Tibial nerve (tissue), 4 donors: ENCODE results near the gene SH3BP2. TPM values are rescaled to one million over a fixed set of nuclear protein-coding genes. Genes with fewer than 3 reads are reported as not detected.

Experiments
- DNase-seq, 2 donors: peaks; one replicate each; pipeline ENCODE4 v3.0.0-alpha.2; 2019; ENCODE audit warnings: low spot score in 2 of 2
- H3K27ac ChIP-seq, 4 donors: fragments of 200-600 bp; sonication (generic) in 3 of 4; one replicate each; pipeline ENCODE4 v1.5.1; 2017 to 2019; ENCODE audit warnings: mild to moderate bottlenecking in 1 of 4
- H3K27me3 ChIP-seq, 2 donors: fragments of 200-600 bp; sonication (generic) in 1 of 2; one replicate each; pipeline versions ENCODE4 v1.5.1 to v1.6.0; 2017 to 2019
- H3K36me3 ChIP-seq, 3 donors: fragments of 200-600 bp; sonication (generic); one replicate each; pipeline ENCODE4 v1.5.1; 2018 to 2019
- H3K4me1 ChIP-seq, 4 donors: fragments of 200-600 bp; sonication (generic) in 3 of 4; one replicate each; pipeline ENCODE4 v1.5.1; 2017 to 2019
- H3K4me3 ChIP-seq, 4 donors: fragments of 200-600 bp; sonication (generic) in 3 of 4; one replicate each; pipeline ENCODE4 v1.5.1; 2017 to 2019; ENCODE audit warnings: mild to moderate bottlenecking in 1 of 4, moderate library complexity in 1 of 4
- H3K9me3 ChIP-seq, 4 donors: fragments of 200-600 bp; sonication (generic) in 3 of 4; one replicate each; pipeline ENCODE4 v1.5.1; 2017 to 2019
- CTCF ChIP-seq, 5 experiments: fragments of 200-600 bp in 3 of 5; fragments of 450-650 bp in 2 of 5; sonication (generic) in 3 of 5; IDR thresholded peaks; one replicate each; pipeline ENCODE4 v1.5.1; 2016 to 2019; ENCODE audit warnings: antibody characterized with exemption in 5 of 5, mild to moderate bottlenecking in 3 of 5, moderate library complexity in 2 of 5
- EP300 ChIP-seq, 2 donors: sonication (generic); formaldehyde crosslinking; IDR thresholded peaks; one replicate each; pipeline ENCODE4 v1.6.1; 2017; ENCODE audit warnings: antibody characterized with exemption in 2 of 2, mild to moderate bottlenecking in 1 of 2
- POLR2A ChIP-seq, 2 donors: fragments of 450-650 bp; IDR thresholded peaks; one replicate each; pipeline ENCODE4 v1.6.1; 2017; ENCODE audit warnings: antibody characterized with exemption in 2 of 2, mild to moderate bottlenecking in 2 of 2, moderate library complexity in 2 of 2
- WGBS, 2 donors: methylation state at CpG; one replicate each; pipeline ENCODE4 v1.1.5; 2018; 5-methylcytosine and 5-hydroxymethylcytosine counted together
- total RNA-seq, 4 donors: library from RNA; depleted of rRNA; stranded (reverse); fragments of >200 nt; gene quantifications; one replicate each; pipeline ENCODE4 v1.1.0, GENCODE V29; 2016

The SH3BP2 gene
- total RNA-seq, 4 donors from 2014 or later: 70.5 to 161 (median 77.8) TPM

DNA sequence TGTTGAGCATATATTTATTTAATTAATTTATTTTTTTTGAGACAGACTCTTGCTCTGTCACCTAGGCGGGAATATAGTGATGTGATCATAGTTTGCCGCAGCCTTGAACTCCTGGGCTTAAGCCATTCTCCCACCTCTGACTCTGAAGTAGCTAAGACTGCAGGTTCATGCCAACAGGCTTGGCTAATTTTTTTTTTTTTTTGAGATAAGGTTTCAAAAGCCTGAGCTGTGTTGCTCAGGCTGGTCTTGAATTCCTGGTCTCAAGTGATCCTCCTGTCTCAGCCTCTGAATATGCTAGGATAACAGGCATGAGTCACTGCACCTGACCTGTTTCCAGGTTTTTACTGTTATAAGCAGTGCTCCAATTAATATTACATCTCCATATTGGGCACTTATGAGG is 55.6 kb downstream of the SH3BP2 start:
- Histone ChIP-seq H3K4me1 (peaks cover 0 to 85% (median 63%) of the 10 kb centered on the region in 4 donors), H3K27me3 (no peaks in the 10 kb centered on the region), H3K9me3 (no peaks in the 10 kb centered on the region), H3K27ac (peak overlapping the region in 2 of 4 donors; percentile 24 to 42), H3K36me3 (peaks cover 0 to 3% (median 0%) of the 10 kb centered on the region in 3 donors), H3K4me3 (no peak overlapping the region)
- 88 to 94% methylated on average over 2 of the region's 2 CpGs for WGBS, 2 donors
- no peak for DNase-seq
- no peak for TF ChIP-seq CTCF (IDR thresholded peaks at IDR 0.05)
- TF ChIP-seq POLR2A (IDR thresholded peaks at IDR 0.05): no peak
- no peak for TF ChIP-seq EP300 (IDR thresholded peaks at IDR 0.05)

DNA sequence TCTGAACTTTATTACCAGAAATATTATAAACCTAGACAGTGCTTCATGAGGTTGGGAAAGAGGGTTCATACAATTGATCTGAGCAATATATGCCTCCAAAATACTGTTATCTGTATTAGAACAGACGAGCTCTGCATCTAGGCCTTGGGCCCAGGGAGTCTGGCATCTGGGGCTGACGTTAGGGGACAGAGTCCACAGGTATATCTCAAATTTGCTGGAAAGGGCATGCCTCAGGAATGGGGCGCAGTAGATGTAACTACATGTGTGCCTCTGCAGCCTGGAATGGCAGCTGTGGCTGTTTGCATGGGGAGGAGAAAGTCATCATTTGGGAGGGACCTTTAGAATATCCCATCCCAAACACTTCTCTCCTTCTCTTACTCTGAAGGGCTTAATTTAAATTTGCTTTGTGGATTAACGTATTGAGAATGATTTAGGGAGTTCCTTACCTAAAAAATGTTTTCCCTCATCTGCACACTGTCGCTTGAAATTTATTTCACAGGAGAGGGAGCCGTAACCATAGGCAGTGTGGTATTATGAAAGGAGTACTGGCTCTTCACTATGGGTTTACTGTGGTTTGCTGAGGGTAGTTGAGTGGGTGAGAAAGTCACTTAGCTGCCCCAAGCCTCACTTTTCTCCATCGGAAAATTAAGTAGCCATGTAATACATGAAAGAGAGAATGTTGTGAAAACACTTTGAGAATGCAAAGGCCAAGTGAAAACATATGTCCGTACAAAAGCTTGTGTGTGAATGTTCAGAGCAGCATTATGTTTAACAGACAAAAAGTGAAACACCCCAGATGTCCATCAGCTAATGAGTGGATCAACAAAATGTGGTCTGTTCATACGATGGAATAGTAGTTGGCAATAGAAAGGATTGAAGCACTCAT is 56.6 kb downstream of the SH3BP2 start:
- Histone ChIP-seq H3K4me3 (no peak overlapping the region), H3K9me3 (no peaks in the 10 kb centered on the region), H3K4me1 (peaks cover 0 to 95% (median 71%) of the 10 kb centered on the region in 4 donors), H3K27me3 (no peaks in the 10 kb centered on the region), H3K27ac (peak overlapping the region in 3 of 4 donors; percentile 41 to 46 (median 42)), H3K36me3 (peaks cover 0 to 13% (median 6%) of the 10 kb centered on the region in 3 donors)
- no peak for DNase-seq
- TF ChIP-seq POLR2A (IDR thresholded peaks at IDR 0.05): no peak
- no peak for TF ChIP-seq CTCF (IDR thresholded peaks at IDR 0.05)
- TF ChIP-seq EP300 (IDR thresholded peaks at IDR 0.05): no peak
- WGBS, 2 donors: 32 to 33% methylated on average over 9 of the region's 9 CpGs

- H3K27me3 ChIP-seq: no peaks in the 10 kb centered on the region
- H3K4me1 ChIP-seq: peaks cover 0 to 97% (median 67%) of the 10 kb centered on the region in 4 donors
- 62 to 63% methylated on average over 2 of the region's 2 CpGs for WGBS, 2 donors
- H3K27ac ChIP-seq: peak overlapping the region in 2 of 4 donors; percentile 26 to 44
- peaks cover 0 to 17% (median 6%) of the 10 kb centered on the region in 3 donors for H3K36me3 ChIP-seq
- TF ChIP-seq POLR2A (IDR thresholded peaks at IDR 0.05) (no peak), EP300 (IDR thresholded peaks at IDR 0.05) (no peak), CTCF (IDR thresholded peaks at IDR 0.05) (no peak)
- no peak for DNase-seq
- H3K9me3 ChIP-seq: no peaks in the 10 kb centered on the region
- no peak overlapping the region for H3K4me3 ChIP-seq
Observed at GRCh38 chr4:2850966-2851798, 58.3 kb downstream of the SH3BP2 start.

DNA sequence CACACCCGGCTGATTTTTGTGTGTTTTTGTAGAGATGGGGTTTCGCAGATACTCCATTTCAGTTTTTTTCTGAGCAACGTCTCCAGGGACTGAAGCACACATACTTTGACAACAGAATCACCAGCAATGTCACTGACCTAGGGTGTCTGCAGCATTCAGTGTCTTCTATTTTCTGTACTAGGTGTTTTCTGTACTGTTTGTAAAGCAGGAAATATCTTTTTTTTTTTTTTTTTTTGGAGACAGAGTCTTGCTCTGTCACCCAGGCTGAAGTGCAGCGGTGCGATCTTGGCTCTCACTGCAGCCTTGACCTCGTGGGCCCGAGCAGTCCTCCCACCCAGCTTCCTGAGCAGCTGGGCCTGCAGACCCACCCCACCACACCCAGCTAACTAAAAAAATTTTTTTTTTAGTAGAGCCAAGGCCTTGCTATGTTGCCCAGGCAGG is 59.6 kb downstream of the SH3BP2 start:
- 24 to 26% methylated on average over 7 of the region's 7 CpGs for WGBS, 2 donors
- no peaks in the 10 kb centered on the region for H3K9me3 ChIP-seq
- peak overlapping the region in 2 of 4 donors; percentile 33 to 51 for H3K27ac ChIP-seq
- peaks cover 0 to 24% (median 6%) of the 10 kb centered on the region in 3 donors for H3K36me3 ChIP-seq
- TF ChIP-seq POLR2A (IDR thresholded peaks at IDR 0.05) (no peak), EP300 (IDR thresholded peaks at IDR 0.05) (no peak), CTCF (IDR thresholded peaks at IDR 0.05) (no peak)
- no peak for DNase-seq
- H3K27me3 ChIP-seq: no peaks in the 10 kb centered on the region
- H3K4me1 ChIP-seq: peaks cover 0 to 94% (median 67%) of the 10 kb centered on the region in 4 donors
- H3K4me3 ChIP-seq: no peak overlapping the region
